SK-N-SH (cell line): Measurements from ENCODE around the gene CAMTA2. TPM values are rescaled to one million over a fixed set of nuclear protein-coding genes. Genes with fewer than 3 reads are reported as not detected.

Experiments used
- CTCF ChIA-PET: fragments of 300-600, 350-600 bp; formaldehyde crosslinking; extraction: SDS; loops from one replicate; lab custom pipeline; 2021; lab: Yijun Ruan, JAX
- POLR2A ChIA-PET: fragments of 350-600 bp; sonication (Branson Sonifier 250); formaldehyde crosslinking; extraction: SDS; loops from one replicate; lab custom pipeline; 2020; ENCODE audit warnings: antibody characterized with exemption, inconsistent platforms; lab: Yijun Ruan, JAX
- DNase-seq: peaks from one replicate; pipeline ENCODE4 v3.0.0; 2012
- H2AFZ ChIP-seq: fragments of 200-600 bp; sonication (generic); 2 replicates; pipeline ENCODE4 v1.8.1; 2016; ENCODE audit warnings: antibody characterized with exemption, mild to moderate bottlenecking, low read depth
- H3F3A ChIP-seq: fragments of 200-600 bp; sonication (generic); replicated peaks from 2 replicates; pipeline ENCODE3; 2016; ENCODE audit warnings: antibody characterized with exemption, mild to moderate bottlenecking; ENCODE audit not compliant: insufficient read depth
- H3K27ac ChIP-seq, 2 experiments: fragments of 200-500 bp in 1 of 2; fragments of 200-600 bp in 1 of 2; sonication (Bioruptor generic) in 1 of 2; sonication (generic), shearing (Covaris generic) in 1 of 2; 2 replicates each; pipeline versions ENCODE4 v1.5.1 to v1.6.1; 2014 to 2016; ENCODE audit warnings: low read depth in 2 of 2, inconsistent platforms in 1 of 2, low read length in 1 of 2, mild to moderate bottlenecking in 1 of 2, mixed read lengths in 1 of 2
- H3K27me3 ChIP-seq: fragments of 200-600 bp; sonication (generic), shearing (Covaris generic); 2 replicates; pipeline ENCODE4 v1.6.1; 2016; ENCODE audit warnings: mixed run types; ENCODE audit not compliant: insufficient read depth
- H3K36me3 ChIP-seq, 2 experiments: fragments of 200-500 bp in 1 of 2; fragments of 200-600 bp in 1 of 2; sonication (Bioruptor generic) in 1 of 2; sonication (generic) in 1 of 2; replicated peaks in 1 of 2; 2 replicates each; pipeline versions ENCODE3 to v1.5.1; 2014 to 2016; ENCODE audit warnings: low read length in 1 of 2, mild to moderate bottlenecking in 1 of 2; ENCODE audit not compliant: insufficient read depth in 2 of 2, control insufficient read depth in 1 of 2
- H3K4me1 ChIP-seq, 2 experiments: fragments of 200-500 bp in 1 of 2; fragments of 200-600 bp in 1 of 2; sonication (Bioruptor generic) in 1 of 2; sonication (generic), shearing (Covaris generic) in 1 of 2; 2 replicates each; pipeline versions ENCODE4 v1.5.1 to v1.6.1; 2014 to 2016; ENCODE audit warnings: low read depth in 1 of 2, low read length in 1 of 2, mixed run types in 1 of 2; ENCODE audit not compliant: insufficient read depth in 2 of 2, control insufficient read depth in 1 of 2
- H3K4me2 ChIP-seq: fragments of 200-600 bp; sonication (generic), shearing (Covaris generic); 2 replicates; pipeline ENCODE4 v1.6.1; 2017; ENCODE audit warnings: mixed run types
- H3K4me3 ChIP-seq, 2 experiments: fragments of 200-500 bp in 1 of 2; fragments of 200-600 bp in 1 of 2; sonication (Bioruptor generic) in 1 of 2; sonication (generic), shearing (Covaris generic) in 1 of 2; 2 replicates each; pipeline versions ENCODE4 v1.5.1 to v1.8.1; 2014 to 2016; ENCODE audit warnings: low read depth in 2 of 2, inconsistent platforms in 1 of 2, low read length in 1 of 2, mild to moderate bottlenecking in 1 of 2, mixed read lengths in 1 of 2, moderate library complexity in 1 of 2
- H3K79me2 ChIP-seq: fragments of 200-600 bp; sonication (generic); 2 replicates; pipeline ENCODE4 v1.8.1; 2017; ENCODE audit warnings: mild to moderate bottlenecking; ENCODE audit not compliant: insufficient read depth
- H3K9ac ChIP-seq: fragments of 200-600 bp; sonication (generic); 2 replicates; pipeline ENCODE4 v1.6.1; 2017; ENCODE audit warnings: mixed run types
- H3K9me2 ChIP-seq: fragments of 200-600 bp; sonication (generic); 2 replicates; pipeline ENCODE4 v1.6.1; 2017; ENCODE audit warnings: mixed run types
- H3K9me3 ChIP-seq: fragments of 200-600 bp; sonication (generic); 2 replicates; pipeline ENCODE4 v1.6.1; 2017; ENCODE audit warnings: mixed run types, mild to moderate bottlenecking, moderate library complexity
- H4K20me1 ChIP-seq: fragments of 200-600 bp; sonication (generic); 2 replicates; pipeline ENCODE4 v1.6.1; 2017; ENCODE audit warnings: mild to moderate bottlenecking, mixed run types; ENCODE audit not compliant: insufficient read depth
- CHD2 ChIP-seq: fragments of 150-350 bp; IDR thresholded peaks from 2 replicates; pipeline ENCODE4 v1.6.1; 2018; ENCODE audit warnings: low read length; ENCODE audit not compliant: partially characterized antibody
- EP300 ChIP-seq, 2 experiments: IDR thresholded peaks; 2 replicates each; pipeline versions ENCODE4 v1.4.0 to v1.6.1; 2012; ENCODE audit warnings: borderline replicate concordance in 1 of 2, low read depth in 1 of 2, low read length in 1 of 2
- EZH2phosphoT487 ChIP-seq: fragments of 200-600 bp; sonication (generic); IDR thresholded peaks from 2 replicates; pipeline ENCODE4 v1.6.1; 2017; ENCODE audit warnings: low read depth, mixed run types, mild to moderate bottlenecking, antibody characterized with exemption, moderate library complexity, borderline replicate concordance
- FOXM1 ChIP-seq: IDR thresholded peaks from 2 replicates; pipeline ENCODE4 v1.4.0; 2012; ENCODE audit warnings: low read depth, mild to moderate bottlenecking
- GATA2 ChIP-seq: sonication (generic); formaldehyde crosslinking; IDR thresholded peaks from 2 replicates; pipeline ENCODE4 v1.5.0; 2020; ENCODE audit warnings: mild to moderate bottlenecking, missing genetic modification reagents
- MXI1 ChIP-seq: IDR thresholded peaks from 2 replicates; pipeline ENCODE4 v1.6.1; 2012; ENCODE audit warnings: mild to moderate bottlenecking, low read depth, low read length, improper control_type of control experiment
- RCOR1 ChIP-seq: fragments of 150-350 bp; IDR thresholded peaks from 2 replicates; pipeline ENCODE4 v1.6.1; 2017; ENCODE audit warnings: antibody characterized with exemption, low read length
- SMC3 ChIP-seq: IDR thresholded peaks from 2 replicates; pipeline ENCODE4 v1.6.1; 2012; ENCODE audit warnings: low read depth, low read length, improper control_type of control experiment
- TAF1 ChIP-seq: IDR thresholded peaks from 2 replicates; pipeline ENCODE4 v1.6.1; 2012; ENCODE audit warnings: low read depth, mild to moderate bottlenecking, low read length, moderate library complexity, borderline replicate concordance
- TEAD4 ChIP-seq: IDR thresholded peaks from 2 replicates; pipeline ENCODE4 v1.4.0; 2012; ENCODE audit warnings: mild to moderate bottlenecking, borderline replicate concordance; ENCODE audit not compliant: insufficient read depth
- YY1 ChIP-seq: IDR thresholded peaks from 2 replicates; pipeline ENCODE4 v1.4.0; 2012; ENCODE audit warnings: low read depth, mild to moderate bottlenecking
- WGBS: methylation state at CpG from one replicate; pipeline ENCODE4 v1.1.6; 2017; ENCODE audit warnings: low lambda C conversion rate; 5-methylcytosine and 5-hydroxymethylcytosine counted together
- polyA plus RNA-seq, 3 experiments: library from polyadenylated mRNA; depleted of rRNA; stranded (reverse); fragments of >200 nt; gene quantifications; 2 replicates each; pipeline ENCODE4 v1.2.3, GENCODE V29; 2012
- TF ChIP-seq, protein P1 (sequence below): IDR thresholded peaks from 2 replicates; pipeline ENCODE4 v1.4.0; 2012; ENCODE audit warnings: low read depth, borderline replicate concordance
- TF ChIP-seq, protein P2 (sequence below): IDR thresholded peaks from 2 replicates; pipeline ENCODE4 v1.4.0; 2012; ENCODE audit warnings: low read depth, borderline replicate concordance
- TF ChIP-seq, protein P3 (sequence below): fragments of 150-350 bp; IDR thresholded peaks from 2 replicates; pipeline ENCODE4 v1.6.1; 2017; ENCODE audit warnings: antibody characterized with exemption, low read length, low read depth, borderline replicate concordance
- TF ChIP-seq, protein P4 (sequence below): fragments of 200-600 bp; sonication (generic); IDR thresholded peaks from 2 replicates; pipeline ENCODE4 v1.6.1; 2017; ENCODE audit warnings: antibody characterized with exemption, mild to moderate bottlenecking, moderate library complexity
- TF ChIP-seq, protein P5 (sequence below): IDR thresholded peaks from 2 replicates; pipeline ENCODE4; 2012

Gene CAMTA2
- polyA plus RNA-seq, 1 of the 3 experiments (the other 2 are of a cell fraction) = 27.0 TPM

DNA sequence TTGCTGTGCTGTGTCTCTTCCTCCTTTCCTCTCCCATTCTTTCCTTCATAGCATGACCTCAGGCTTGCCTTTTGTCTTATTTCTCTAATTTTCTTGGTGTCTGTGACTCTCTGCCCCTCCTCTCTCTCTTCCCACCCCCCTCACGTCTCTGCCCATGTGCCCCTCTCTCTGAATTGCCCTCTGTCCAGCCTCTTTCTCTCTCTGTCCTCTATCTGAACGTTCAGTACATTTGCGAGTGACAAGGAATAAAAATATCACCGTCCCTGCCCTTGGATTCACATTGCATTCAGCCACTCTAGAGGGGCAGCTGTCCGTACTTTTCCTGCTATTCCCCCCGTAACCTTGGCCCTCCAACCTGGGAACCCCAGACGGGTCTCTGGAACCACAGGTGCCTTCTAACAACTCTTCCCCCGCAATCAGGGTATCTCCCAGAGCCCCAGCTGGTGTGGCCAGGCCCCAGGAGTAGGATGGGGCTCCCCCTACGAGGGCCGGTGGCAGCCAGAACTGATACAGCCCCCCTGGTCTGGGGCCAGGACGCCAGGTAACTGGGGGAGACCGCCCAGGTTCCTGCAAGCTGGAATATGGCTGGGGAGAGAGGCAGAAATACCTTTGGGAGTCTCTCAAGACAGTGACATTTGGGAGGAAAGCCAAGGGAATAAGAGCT lies 12.1 kb upstream of the CAMTA2 start:
- peaks cover 10 to 24% of the 10 kb centered on the region in 2 experiments; a peak in 3 of 4 replicates for H3K4me1 ChIP-seq
- peak overlapping the region; percentile 84 for H3K9ac ChIP-seq
- ChIA-PET CTCF (interaction anchor here (0.9 to 8.1 kb wide), 6 partner anchors 11 to 62 kb away, joined by 3 to 54 read pairs (median 4); partner anchors contain the start of gene CAMTA2), POLR2A (no interaction called here)
- no peaks in the 10 kb centered on the region for H3K9me3 ChIP-seq
- peak overlapping the region; percentile 93 to 99; a peak in 3 of 4 replicates for H3K4me3 ChIP-seq
- TF ChIP-seq MXI1 = no peak
- no peak for TF ChIP-seq CHD2
- TF ChIP-seq YY1 = no peak
- TF ChIP-seq GATA2 (CRISPR knock-in tag) = no peak
- H3K36me3 ChIP-seq = peaks cover 23 to 34% of the 10 kb centered on the region in 2 experiments
- H3F3A ChIP-seq = peaks cover 4% of the 10 kb centered on the region
- no peak overlapping the region for H3K27ac ChIP-seq
- H3K4me2 ChIP-seq = peak overlapping the region; percentile 99
- H3K27me3 ChIP-seq = no peaks in the 10 kb centered on the region
- no peaks in the 10 kb centered on the region for H3K9me2 ChIP-seq
- H2AFZ ChIP-seq = no peak overlapping the region
- H4K20me1 ChIP-seq = peaks cover 20% of the 10 kb centered on the region
- no peak for DNase-seq
- peaks cover 50% of the 10 kb centered on the region for H3K79me2 ChIP-seq
- WGBS = 85% methylated on average over 12 of the region's 12 CpGs

DNA sequence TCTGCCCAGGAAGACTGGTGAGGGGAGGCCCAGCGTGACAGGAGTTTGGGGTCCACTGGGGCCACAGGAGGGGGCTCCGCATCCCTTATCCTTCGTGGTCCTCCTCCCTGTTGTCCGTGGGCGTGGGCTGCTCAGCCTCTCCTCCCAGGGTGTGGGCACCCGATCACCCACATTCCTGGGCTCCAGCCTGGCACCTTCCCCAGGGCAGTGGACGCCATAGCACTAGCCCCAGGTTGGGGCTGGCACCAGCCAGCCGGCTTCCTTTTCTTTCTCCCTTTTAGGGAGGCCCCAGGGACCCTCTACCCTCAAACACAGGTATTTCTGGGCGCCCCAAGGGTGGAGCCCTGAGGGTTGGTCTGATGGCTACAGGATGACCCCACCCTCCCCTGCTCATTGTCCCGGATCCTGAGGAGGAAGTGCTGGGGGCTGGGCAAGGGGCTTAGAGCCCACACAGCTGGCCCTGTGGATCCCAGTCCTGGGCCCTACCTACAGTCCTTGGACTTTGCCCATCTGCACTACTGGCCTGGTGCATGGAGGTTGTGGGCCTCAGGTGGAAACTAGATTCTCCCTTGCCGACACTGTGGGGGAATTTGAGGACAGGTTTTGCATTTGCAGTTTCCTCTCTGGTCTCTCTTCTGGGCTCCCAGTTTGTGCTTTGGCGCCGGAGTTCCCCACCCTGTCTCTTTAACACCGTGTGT lies 11.4 kb upstream of the CAMTA2 start:
- H3K27ac ChIP-seq = peak overlapping the region in 1 of 2 experiments; percentile 24; a peak in 2 of 4 replicates

More for the DNA sequence above, 11.4 kb upstream of the CAMTA2 start:
- CTCF ChIA-PET = interaction anchor here (0.8 to 8.1 kb wide), 4 partner anchors 11 to 33 kb away, joined by 3 to 54 read pairs (median 9); partner anchors contain the start of gene CAMTA2
- peaks cover 4% of the 10 kb centered on the region for H3F3A ChIP-seq
- H3K36me3 ChIP-seq = peaks cover 17 to 27% of the 10 kb centered on the region in 2 experiments
- no peaks in the 10 kb centered on the region for H3K9me2 ChIP-seq
- POLR2A ChIA-PET = interaction anchor here (2.2 kb wide), 1 partner anchor 32 kb away, joined by 13 read pairs; the partner anchor contains the start of gene SPAG7
- peaks cover 20% of the 10 kb centered on the region for H4K20me1 ChIP-seq
- DNase-seq = no peak
- no peaks in the 10 kb centered on the region for H3K27me3 ChIP-seq
- 33% methylated on average over 12 of the region's 14 CpGs for WGBS
- H3K9me3 ChIP-seq = no peaks in the 10 kb centered on the region
- TF ChIP-seq GATA2 (CRISPR knock-in tag) (no peak), EZH2phosphoT487 (no peak), FOXM1 (no peak), SMC3 (no peak), TEAD4 (no peak), MXI1 (no peak), EP300 (IDR thresholded peaks at IDR 0.05; ENCODE audit: borderline replicate concordance in 1 of 2, low read depth in 1 of 2, low read length in 1 of 2) (no peak), RCOR1 (no peak), TAF1 (no peak)
- TF ChIP-seq, protein P1, sequence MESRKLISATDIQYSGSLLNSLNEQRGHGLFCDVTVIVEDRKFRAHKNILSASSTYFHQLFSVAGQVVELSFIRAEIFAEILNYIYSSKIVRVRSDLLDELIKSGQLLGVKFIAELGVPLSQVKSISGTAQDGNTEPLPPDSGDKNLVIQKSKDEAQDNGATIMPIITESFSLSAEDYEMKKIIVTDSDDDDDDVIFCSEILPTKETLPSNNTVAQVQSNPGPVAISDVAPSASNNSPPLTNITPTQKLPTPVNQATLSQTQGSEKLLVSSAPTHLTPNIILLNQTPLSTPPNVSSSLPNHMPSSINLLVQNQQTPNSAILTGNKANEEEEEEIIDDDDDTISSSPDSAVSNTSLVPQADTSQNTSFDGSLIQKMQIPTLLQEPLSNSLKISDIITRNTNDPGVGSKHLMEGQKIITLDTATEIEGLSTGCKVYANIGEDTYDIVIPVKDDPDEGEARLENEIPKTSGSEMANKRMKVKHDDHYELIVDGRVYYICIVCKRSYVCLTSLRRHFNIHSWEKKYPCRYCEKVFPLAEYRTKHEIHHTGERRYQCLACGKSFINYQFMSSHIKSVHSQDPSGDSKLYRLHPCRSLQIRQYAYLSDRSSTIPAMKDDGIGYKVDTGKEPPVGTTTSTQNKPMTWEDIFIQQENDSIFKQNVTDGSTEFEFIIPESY = no peak
- TF ChIP-seq, protein P2, sequence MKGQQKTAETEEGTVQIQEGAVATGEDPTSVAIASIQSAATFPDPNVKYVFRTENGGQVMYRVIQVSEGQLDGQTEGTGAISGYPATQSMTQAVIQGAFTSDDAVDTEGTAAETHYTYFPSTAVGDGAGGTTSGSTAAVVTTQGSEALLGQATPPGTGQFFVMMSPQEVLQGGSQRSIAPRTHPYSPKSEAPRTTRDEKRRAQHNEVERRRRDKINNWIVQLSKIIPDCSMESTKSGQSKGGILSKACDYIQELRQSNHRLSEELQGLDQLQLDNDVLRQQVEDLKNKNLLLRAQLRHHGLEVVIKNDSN = no peak
- TF ChIP-seq, protein P3, sequence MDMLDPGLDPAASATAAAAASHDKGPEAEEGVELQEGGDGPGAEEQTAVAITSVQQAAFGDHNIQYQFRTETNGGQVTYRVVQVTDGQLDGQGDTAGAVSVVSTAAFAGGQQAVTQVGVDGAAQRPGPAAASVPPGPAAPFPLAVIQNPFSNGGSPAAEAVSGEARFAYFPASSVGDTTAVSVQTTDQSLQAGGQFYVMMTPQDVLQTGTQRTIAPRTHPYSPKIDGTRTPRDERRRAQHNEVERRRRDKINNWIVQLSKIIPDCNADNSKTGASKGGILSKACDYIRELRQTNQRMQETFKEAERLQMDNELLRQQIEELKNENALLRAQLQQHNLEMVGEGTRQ = no peak
- TF ChIP-seq, protein P4, sequence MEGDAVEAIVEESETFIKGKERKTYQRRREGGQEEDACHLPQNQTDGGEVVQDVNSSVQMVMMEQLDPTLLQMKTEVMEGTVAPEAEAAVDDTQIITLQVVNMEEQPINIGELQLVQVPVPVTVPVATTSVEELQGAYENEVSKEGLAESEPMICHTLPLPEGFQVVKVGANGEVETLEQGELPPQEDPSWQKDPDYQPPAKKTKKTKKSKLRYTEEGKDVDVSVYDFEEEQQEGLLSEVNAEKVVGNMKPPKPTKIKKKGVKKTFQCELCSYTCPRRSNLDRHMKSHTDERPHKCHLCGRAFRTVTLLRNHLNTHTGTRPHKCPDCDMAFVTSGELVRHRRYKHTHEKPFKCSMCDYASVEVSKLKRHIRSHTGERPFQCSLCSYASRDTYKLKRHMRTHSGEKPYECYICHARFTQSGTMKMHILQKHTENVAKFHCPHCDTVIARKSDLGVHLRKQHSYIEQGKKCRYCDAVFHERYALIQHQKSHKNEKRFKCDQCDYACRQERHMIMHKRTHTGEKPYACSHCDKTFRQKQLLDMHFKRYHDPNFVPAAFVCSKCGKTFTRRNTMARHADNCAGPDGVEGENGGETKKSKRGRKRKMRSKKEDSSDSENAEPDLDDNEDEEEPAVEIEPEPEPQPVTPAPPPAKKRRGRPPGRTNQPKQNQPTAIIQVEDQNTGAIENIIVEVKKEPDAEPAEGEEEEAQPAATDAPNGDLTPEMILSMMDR = no peak
- TF ChIP-seq, protein P5, sequence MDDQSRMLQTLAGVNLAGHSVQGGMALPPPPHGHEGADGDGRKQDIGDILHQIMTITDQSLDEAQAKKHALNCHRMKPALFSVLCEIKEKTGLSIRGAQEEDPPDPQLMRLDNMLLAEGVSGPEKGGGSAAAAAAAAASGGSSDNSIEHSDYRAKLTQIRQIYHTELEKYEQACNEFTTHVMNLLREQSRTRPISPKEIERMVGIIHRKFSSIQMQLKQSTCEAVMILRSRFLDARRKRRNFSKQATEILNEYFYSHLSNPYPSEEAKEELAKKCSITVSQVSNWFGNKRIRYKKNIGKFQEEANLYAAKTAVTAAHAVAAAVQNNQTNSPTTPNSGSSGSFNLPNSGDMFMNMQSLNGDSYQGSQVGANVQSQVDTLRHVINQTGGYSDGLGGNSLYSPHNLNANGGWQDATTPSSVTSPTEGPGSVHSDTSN = no peak
- H2AFZ ChIP-seq = no peak overlapping the region
- peaks cover 10 to 24% of the 10 kb centered on the region in 2 experiments; a peak in 3 of 4 replicates for H3K4me1 ChIP-seq
- peak overlapping the region; percentile 93 to 99 for H3K4me3 ChIP-seq
- H3K4me2 ChIP-seq = peak overlapping the region; percentile 99
- H3K79me2 ChIP-seq = peaks cover 49% of the 10 kb centered on the region
- H3K9ac ChIP-seq = peak overlapping the region; percentile 84
